ENCODE data around the gene CLIP1. TPM values are rescaled to one million over a fixed set of nuclear protein-coding genes. Genes with fewer than 3 reads are reported as not detected.

CLIP1 gene
- total and polyA plus RNA-seq, 2 of the 13 experiments (the other 11 are each of a cell fraction or from before 2014, with no cell fraction given), result 28.9 to 43.7 TPM

GRCh38 chr12:122293081-122293480 is 129.4 kb downstream of the CLIP1 start:
- no peak overlapping the region for H3K9ac ChIP-seq (ENCODE audit: insufficient read depth, low read depth, low read length)
- no peaks in the 10 kb centered on the region for H3K9me3 ChIP-seq (ENCODE audit: low read length)
- no peaks in the 10 kb centered on the region for H3K27me3 ChIP-seq (ENCODE audit: control insufficient read depth in 1 of 2, insufficient read depth in 2 of 2, low read length in 2 of 2)
- H2AFZ ChIP-seq (ENCODE audit: low read length), result no peak overlapping the region
- H3K4me1 ChIP-seq (ENCODE audit: insufficient read depth, low read length), result no peaks in the 10 kb centered on the region
- POLR2A ChIA-PET, result no interaction called here
- H3K36me3 ChIP-seq (replicated peaks in 1 of 2; ENCODE audit: control insufficient read depth in 1 of 2, insufficient read depth in 2 of 2, low read length in 2 of 2), result peaks cover 3 to 22% of the 10 kb centered on the region in 2 experiments; a peak in 4 of 5 replicates
- intact Hi-C loops (cut with micrococcal nuclease; ENCODE audit: unreplicated experiment), result no loop called here
- H3K79me2 ChIP-seq (ENCODE audit: insufficient read depth, low read length), result no peaks in the 10 kb centered on the region
- TF ChIP-seq ZNF124 (CRISPR knock-in tag; IDR thresholded peaks at IDR 0.05) (no peak), ZNF234 (CRISPR knock-in tag; conservative IDR thresholded peaks at IDR 0.05) (no peak), ESRRA (CRISPR knock-in tag; IDR thresholded peaks at IDR 0.05; ENCODE audit: low read depth) (no peak), FOXJ3 (CRISPR knock-in tag; IDR thresholded peaks at IDR 0.05; ENCODE audit: borderline replicate concordance) (no peak), STAG1 (CRISPR knock-in tag; IDR thresholded peaks at IDR 0.05) (no peak), PPARG (CRISPR knock-in tag; conservative IDR thresholded peaks at IDR 0.05) (no peak), ZNF20 (CRISPR knock-in tag; IDR thresholded peaks at IDR 0.05) (no peak), ZSCAN29 (CRISPR knock-in tag; conservative IDR thresholded peaks at IDR 0.05) (no peak), GMEB1 (CRISPR knock-in tag; IDR thresholded peaks at IDR 0.05; ENCODE audit: borderline replicate concordance) (no peak), NCOA2 (CRISPR knock-in tag; IDR thresholded peaks at IDR 0.05) (no peak), ZNF263 (CRISPR knock-in tag; IDR thresholded peaks at IDR 0.05) (no peak), GZF1 (CRISPR knock-in tag; IDR thresholded peaks at IDR 0.05) (no peak), NR1H2 (CRISPR knock-in tag; IDR thresholded peaks at IDR 0.05; ENCODE audit: borderline replicate concordance, low read depth) (no peak), ZHX2 (IDR thresholded peaks at IDR 0.05; ENCODE audit: low read depth) (no peak), ZHX2 (CRISPR knock-in tag; IDR thresholded peaks at IDR 0.05; ENCODE audit: borderline replicate concordance) (no peak), POGZ (CRISPR knock-in tag; IDR thresholded peaks at IDR 0.05) (no peak), CEBPB (IDR thresholded peaks at IDR 0.05; ENCODE audit: borderline replicate concordance, low read depth, low read length) (no peak), ISX (CRISPR knock-in tag; conservative IDR thresholded peaks at IDR 0.05) (no peak), AGO1 (IDR thresholded peaks at IDR 0.05; ENCODE audit: low read depth, low read length, poor library complexity, severe bottlenecking) (no peak)
- ATAC-seq, result no peak
- CTCF ChIA-PET (ENCODE audit: low intra/inter-chr PET ratio, low total read pairs), result no interaction called here
- no peak overlapping the region for H3K27ac ChIP-seq (ENCODE audit: extremely low read length, insufficient read depth, low read length)
- no TSS peak for BruUV-seq (replicated peaks)
- WGBS (ENCODE audit: low lambda C conversion rate), result 92% methylated on average over 3 of the region's 3 CpGs
- no peak for DNase-seq (ENCODE audit: low spot score)
- H3K4me2 ChIP-seq (ENCODE audit: low read depth, low read length), result no peak overlapping the region
- FAIRE-seq, result no peak
- no peak overlapping the region for H3K4me3 ChIP-seq (replicated peaks in 1 of 3; ENCODE audit: insufficient read depth in 1 of 3, low read depth in 2 of 3, low read length in 3 of 3)
- H4K20me1 ChIP-seq (ENCODE audit: insufficient read depth, low read length), result no peaks in the 10 kb centered on the region
- in situ Hi-C loops (cut with HindIII; ENCODE audit: extremely low pct_ligation_motif_present, low pct_unique_long_range_greater_than_20kb), result no loop called here
